A204.1 (cell line): ENCODE results near the gene BTBD1.

Experiments used
- FAIRE-seq: peaks from 2 replicates; lab custom pipeline; 2012; peaks lifted over from hg19 to GRCh38; lab: Jason Lieb, UNC

The BTBD1 gene

GRCh38 chr15:83066734-83067637 lies at the start of gene BTBD1:
Gene BTBD1, minus strand, starts transcription at chr15:83067252. Its CDS starts 101 bp downstream, at chr15:83067151.
- FAIRE-seq: no peak

GRCh38 chr15:83115831-83116565 lies 48.9 kb upstream of the BTBD1 start:
- no peak for FAIRE-seq

GRCh38 chr15:83115410-83115809 lies 48.4 kb upstream of the BTBD1 start:
- FAIRE-seq: no peak

- FAIRE-seq: no peak
These were observed 47.8 kb upstream of the BTBD1 start for GRCh38 chr15:83114856-83115255.

DNA sequence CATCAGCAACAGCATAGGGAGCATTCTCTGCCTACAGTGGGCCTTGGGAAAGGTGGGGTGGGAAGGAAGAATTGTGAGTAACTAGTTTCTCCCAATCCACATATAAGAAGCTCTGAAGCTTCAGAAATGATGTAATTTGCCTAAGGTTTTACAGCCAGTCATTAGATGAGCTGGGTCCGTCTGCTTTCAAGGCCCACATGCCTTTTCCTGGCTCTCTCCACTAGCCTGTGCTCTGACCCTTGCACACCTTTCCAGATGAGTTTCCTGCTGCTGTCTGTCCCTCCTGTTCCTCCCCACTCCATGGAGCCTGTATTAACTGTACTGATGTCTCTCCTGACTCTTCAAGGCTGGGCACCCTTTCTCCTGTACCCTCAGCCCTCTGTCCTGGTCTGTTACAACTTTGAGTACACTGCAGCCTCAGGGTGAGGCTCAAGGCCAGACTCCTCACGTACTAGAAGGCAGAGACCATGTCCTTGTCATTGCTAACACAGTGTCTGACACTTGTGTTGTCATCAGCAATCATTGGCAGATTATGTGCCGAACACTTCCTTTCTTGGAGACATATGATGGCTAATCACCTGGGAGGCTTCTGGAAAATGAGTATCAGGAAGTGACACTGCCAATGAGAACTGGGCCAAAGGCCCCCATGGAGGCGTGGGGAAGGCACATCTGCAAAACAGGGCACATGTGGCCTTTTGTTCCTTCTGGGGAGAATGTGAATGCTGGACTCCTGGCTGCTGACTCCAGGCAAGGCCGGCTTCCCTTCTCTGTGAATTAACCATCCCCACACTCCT lies 47.0 kb upstream of the BTBD1 start:
- FAIRE-seq: no peak

DNA sequence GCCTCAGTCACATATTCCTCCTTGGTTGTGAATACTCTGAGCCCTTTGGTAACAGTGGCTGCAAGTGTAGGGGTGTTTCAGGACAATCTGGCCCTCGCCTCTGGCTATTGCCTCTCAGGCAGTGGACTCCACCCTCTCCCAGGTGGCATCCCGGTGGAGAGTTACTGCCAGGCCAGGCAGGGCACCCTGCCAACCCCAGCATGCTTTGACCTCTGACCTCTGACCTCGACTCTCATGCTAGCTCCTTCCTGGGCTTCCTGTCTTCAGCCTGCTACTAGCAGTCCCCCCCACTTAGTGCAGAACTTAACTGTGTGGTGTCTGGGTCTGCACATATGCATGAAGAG lies 45.9 kb upstream of the BTBD1 start:
- FAIRE-seq: no peak

DNA sequence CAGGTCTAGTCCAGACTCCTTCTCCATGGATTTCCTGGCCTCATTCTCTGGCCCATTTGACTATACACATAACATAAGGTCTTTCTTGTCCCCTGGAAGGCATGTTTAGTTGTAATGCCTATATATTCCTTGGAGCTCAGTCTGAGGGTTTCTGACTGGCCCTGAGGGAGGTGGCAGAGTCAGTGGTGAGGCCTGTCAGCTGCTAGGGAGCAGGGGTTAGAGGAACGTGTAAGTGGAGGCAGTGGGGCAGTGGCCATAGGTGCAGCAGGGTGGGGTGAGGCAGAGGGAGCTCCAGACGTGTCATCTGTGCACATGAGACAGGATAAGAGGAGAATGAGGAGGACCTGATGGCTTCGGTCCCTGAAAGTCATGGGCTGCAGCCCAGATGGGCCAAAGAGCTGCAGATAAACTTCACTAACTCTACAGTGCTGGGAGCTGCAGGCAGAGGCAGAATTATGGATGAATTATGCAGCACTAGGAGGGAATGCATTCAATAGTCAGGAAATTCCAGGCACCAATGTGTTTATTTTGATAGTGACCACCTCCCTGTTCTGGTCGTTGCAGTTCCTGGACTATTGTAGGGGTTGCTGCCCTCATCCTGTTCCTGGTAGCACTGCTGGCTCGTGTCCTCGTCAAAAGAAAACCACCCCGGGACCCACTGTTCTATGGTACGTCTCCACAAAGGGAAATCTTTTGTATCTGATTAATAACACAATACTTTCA lies 45.3 kb upstream of the BTBD1 start:
- FAIRE-seq: no peak

GRCh38 chr15:83111149-83111548 lies 44.1 kb upstream of the BTBD1 start:
- no peak for FAIRE-seq

- no peak for FAIRE-seq
These were observed 43.3 kb upstream of the BTBD1 start for GRCh38 chr15:83110381-83110780.

DNA sequence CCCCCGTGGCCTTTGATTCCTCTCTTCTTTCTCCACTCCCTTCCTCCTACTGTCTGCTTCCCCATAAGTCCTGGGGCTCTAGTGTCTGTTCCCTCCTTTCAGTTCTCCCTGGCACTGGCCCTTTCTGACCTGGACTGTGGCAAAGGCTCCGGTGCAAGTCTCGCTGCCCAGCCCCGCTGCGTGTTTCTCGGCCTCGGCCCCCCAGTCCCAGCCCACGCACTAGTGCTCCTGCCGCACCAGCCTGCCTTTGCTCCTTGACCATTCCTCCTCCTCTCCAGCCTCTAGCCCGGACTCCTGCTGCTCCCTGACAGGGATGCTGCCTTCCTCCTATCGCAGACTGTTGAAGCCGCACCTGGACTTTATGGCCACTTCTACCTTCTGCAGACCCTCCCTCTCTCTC lies 42.5 kb upstream of the BTBD1 start:
- FAIRE-seq: no peak

DNA sequence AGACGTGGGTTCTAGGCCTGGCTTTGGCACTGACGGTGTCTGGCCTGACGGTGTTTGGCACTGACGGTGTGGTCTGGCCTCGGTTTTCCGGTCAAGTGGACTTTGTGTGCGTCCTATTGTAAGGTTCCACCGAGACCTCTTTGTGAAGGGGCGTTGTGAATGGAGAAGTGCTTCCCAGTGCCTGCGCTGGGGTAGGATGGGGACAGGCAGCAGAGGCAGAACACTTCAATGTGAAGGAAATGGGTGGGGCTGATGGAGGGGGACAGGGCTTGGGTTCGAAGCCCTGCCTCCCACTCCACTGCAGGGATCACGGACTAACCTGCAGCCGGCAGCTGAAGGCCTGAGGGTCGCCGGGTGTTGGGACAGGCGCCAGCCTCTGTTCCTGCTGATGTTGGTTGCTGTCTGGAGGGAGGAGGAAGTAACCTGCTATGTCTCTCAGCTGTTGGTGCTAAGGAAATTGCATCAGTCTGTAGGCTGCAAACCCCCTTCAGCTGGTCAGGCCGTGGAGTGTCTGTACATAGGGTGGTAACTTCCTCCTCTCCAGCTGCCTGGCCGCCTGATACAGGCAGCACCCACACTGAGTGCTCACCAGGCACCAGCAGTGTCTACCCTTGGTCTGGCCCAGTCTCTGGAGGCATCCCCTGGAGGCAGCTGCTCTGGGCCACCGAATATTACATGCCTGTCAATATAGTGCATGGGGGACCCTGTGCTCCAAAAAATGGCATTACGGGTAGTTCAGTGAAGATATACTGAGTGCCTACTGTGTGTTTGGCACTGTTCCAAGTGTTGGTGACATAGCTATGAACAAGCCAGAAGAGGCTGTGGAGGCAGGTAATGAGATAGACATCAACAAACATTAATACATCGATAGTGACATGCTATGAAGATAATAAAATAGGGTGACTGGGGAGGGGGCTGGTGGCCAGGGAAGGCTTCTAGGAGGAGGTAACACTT lies 41.5 kb upstream of the BTBD1 start:
- no peak for FAIRE-seq

- no peak for FAIRE-seq
These were observed 40.8 kb upstream of the BTBD1 start for GRCh38 chr15:83107841-83108181.

GRCh38 chr15:83106994-83107840 lies 40.2 kb upstream of the BTBD1 start, which contains the start of gene TM6SF1:
Gene TM6SF1, plus strand, starts transcription at chr15:83107645. Its CDS starts 36 bp downstream, at chr15:83107681.
- no peak for FAIRE-seq

DNA sequence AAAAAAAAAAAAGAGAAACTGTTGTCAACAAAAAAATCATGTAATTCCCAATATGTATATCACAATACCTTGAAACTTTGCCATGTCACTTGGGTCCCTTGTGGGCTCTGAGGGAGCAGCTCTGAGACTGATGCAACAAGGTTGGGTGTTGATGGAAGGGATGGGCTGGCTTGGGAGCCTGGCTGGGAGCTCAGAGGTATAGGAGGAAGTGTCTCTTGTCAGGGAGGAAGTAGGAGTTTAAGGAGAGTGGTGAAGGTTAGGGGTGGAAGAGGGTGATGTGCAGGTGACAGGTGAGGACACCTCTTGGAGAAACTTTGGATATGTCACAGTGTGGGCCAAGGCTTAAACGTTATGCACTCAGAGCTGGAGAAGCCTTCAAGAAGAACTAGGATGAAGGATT lies 38.4 kb upstream of the BTBD1 start:
- FAIRE-seq: no peak

DNA sequence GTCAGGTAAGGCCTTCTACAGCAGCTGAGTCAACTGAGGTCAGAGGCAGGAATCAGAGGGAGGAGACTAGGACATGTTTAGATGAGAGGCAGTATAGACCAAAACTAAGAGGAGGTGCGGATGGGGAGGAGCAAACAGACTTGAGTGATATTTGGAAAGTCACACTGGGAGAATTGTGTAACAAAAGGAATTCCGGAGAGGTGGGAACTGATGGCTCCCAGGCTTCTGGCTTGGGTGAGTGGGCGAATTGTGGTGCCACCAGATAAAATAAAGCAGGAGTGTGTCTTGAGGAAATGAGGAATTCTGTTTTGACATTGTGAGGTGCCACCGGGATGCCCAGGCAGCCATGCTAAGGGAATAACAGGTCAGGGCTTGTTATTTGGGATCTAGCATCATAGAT lies 37.1 kb upstream of the BTBD1 start:
- FAIRE-seq: no peak

DNA sequence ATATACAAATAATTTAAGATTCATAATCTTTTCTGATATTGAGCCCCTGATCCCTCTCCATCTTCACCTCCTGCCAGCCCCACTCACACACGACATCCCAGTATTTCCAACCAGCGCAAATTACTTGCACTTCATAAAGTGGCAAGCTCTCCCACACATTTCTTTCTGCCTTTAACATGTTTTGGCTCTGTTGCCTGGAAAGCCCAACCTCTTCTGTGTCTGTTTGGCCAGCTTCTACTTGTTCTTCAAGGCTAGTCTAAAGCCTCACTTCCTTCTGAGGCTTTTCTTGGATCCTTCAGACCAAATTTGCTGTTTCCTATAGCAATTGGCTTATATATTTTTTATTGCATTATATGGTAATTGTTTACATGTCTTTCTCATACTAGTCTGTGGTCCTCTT lies 35.3 kb upstream of the BTBD1 start:
- no peak for FAIRE-seq

DNA sequence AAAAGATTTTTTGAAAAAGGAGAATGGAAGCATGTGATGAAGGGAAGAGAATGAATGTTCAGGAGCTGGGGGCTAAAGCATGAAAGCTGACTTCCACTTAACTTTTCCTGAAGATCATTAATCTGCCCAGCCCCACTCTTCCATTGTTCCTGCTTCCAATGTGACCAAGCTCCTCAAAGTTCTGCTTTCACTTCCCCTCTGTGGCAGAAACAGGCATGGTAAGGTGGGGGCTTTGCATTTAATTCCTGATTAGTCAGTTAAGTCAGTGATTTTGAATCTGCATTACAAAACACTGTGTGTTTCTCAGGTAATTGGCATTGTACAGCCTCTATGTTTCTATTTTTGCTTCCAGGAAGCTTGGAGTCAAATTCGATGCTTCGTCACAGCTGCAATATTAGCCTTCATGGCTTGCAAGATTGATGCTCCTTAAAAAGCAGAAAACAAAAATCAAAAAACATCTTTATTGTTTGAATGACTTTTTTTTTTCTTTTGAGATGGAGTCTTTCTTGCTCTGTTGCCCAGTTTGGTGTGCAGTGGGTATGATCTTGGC lies 33.1 kb upstream of the BTBD1 start:
- FAIRE-seq: no peak

DNA sequence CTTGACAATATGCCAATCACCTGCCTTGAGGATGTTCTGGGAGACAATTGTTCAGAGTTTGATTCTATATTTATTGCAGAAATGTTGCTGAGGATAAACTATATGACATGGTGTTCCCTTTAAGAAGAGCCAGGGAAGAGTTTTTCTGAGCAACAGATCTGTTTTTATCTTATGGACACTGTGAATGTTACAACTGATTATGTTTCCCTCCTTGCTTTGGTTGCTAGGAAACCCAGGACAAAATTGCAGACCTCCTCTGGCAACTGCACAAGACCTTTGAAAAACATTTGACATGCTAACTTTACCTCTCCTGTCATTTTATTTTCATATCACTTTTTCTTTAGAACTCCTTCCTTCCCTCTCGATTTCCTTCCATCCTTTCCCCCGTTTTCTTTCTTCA lies 32.2 kb upstream of the BTBD1 start:
- FAIRE-seq: no peak

- no peak for FAIRE-seq
These were observed 31.0 kb upstream of the BTBD1 start for GRCh38 chr15:83098079-83098478.

DNA sequence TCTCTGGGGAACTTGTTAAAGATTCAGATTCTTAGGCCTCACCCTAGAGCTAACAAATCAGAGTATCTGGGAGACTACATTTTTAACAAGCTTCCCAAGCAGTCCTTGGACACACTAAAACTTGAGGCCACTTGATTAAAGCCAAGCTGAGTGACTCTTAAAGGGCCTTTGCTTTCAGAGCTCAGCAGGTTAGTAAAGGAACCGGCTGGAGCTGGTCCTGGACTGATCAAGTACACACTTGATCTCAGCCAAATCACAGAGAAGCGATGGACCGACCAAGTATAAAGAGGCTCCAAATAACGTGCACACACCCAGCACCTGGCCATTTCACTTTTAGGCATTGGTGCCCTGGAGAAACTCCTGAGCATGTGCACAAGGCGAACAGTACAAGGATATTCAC lies 27.5 kb upstream of the BTBD1 start:
- no peak for FAIRE-seq
